ENCODE data around the gene BPTF.
"Not testable (repeated sequence)": the region's sequence is repeated elsewhere in the genome, so short reads cannot be mapped to it uniquely, and the experiment has no call there.

The BPTF gene

GRCh38 chr17:67831268-67831667 is 6.0 kb downstream of the BPTF start:
- Histone ChIP-seq H3K27ac (no peak overlapping the region), H3K4me3 (no peak overlapping the region)

DNA sequence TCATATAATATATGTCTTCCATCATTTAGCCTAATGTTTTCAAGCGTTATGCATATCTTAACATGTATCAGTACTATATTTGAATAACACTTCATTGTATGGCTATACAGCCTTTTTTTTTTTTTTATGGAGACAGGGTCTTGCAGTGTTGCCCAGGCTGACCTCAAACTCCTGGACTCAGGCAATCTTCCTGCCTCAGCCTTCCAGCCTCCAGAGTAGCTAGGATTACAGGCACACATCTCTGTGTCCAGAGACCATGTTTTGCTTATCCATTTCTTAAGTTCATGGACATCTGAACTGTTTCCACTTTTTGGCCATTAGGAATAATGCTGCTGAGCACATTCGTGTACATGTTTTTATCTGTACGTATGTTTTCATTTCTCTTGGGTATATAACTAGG is 7.8 kb downstream of the BPTF start:
- H3K4me3 ChIP-seq, result no peak overlapping the region
- H3K27ac ChIP-seq, result no peak overlapping the region

DNA sequence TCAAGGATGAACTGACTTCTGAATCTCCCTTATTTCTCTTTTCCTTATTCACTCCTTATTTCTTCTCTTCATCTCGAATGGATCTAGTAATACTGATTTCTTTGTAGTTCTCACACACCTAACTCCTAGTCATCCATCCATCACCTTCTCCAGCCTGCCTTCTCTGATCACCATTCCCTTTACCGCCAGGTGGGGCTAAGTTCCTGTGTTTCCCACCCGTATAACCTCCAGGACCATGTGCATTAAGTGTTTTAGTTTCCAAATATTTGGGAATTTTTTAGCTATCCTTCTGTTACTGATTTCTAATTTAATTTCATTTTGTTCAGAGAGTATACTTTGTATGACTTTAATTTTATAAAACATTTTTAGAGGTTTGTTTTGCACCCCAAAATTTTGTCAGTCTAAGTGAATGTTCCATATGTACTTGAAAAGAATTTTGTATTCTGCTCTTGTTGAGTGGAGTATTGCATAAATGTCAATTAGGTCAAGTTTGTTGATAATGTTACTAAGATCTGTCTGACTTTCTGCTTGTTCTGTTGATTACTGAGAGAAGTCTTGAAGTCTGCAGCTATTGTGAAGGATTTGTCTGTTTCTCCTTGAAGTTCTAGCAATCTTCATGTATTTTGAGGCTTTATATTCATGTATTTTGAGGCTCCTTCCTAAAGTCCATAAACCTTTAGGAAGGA is 8.8 kb downstream of the BPTF start:
- H3K4me3 ChIP-seq, result no peak overlapping the region
- no peak overlapping the region for H3K27ac ChIP-seq

DNA sequence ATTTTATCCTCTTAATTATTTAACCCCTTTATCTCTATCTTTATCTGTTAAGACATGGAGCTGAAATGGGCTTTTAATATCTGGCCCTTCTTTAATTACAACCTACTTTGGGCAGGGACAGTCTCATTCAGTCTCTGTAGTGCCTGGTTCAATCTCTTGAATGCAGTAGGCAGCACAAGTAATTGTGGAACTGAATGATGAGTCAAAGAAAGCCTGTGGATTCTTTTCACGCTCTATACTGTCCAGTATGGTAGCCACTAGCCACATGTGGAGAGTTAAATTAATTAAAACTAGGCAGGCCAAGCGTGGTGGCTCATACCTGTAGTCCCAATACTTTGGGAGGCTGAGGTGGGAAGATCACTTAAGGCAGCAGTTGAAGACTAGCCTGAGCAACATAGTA is 9.3 kb downstream of the BPTF start:
- Histone ChIP-seq H3K4me3 (no peak overlapping the region), H3K27ac (no peak overlapping the region)

GRCh38 chr17:67836205-67836987 is 11.1 kb downstream of the BPTF start:
- no peak overlapping the region for H3K4me3 ChIP-seq
- no peak overlapping the region for H3K27ac ChIP-seq

GRCh38 chr17:67837965-67838364 is 12.7 kb downstream of the BPTF start:
- H3K27ac ChIP-seq, result no peak overlapping the region

DNA sequence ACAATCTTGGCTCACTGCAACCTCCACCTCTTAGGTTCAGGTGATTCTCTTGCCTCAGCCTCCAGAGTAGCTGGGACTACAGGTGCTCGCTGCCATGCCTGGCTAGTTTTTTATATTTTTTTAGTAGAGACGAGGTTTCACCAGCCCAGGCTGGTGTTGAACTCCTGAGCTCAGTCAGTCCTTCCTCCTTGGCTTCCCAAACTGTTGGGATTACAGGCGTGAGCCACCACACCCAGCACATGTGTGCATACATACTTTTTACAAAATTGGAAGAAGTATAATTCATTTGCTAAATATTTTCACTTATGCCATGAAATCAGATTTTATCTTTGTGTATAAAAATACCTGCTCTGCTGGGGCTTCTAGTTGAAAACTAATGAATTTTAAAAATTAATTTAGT is 13.2 kb downstream of the BPTF start:
- no peak overlapping the region for H3K4me3 ChIP-seq
- H3K27ac ChIP-seq, result no peak overlapping the region

More at GRCh38 chr17:67837965-67838364, 12.7 kb downstream of the BPTF start:
- no peak overlapping the region for H3K4me3 ChIP-seq

- no peak overlapping the region for H3K27ac ChIP-seq
Observed at GRCh38 chr17:67841992-67842391, 16.7 kb downstream of the BPTF start.

DNA sequence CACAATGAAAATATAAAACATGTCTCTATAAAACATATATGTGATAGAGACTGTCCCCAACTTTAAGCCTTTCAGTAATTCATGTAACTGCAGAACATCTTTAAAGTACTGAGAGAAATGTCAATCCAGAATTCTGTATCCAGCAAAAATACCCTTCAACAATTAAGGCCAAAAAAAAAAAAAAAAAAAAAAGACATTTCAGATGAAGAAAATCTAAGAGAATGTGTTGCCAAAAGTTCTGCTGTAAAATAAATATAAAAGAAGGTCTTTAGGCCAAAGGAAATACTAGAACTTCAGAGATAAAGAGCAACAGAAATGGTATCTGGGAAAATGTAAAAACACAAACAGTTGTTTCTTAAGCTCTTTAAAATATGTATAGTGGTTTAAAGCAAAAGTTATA is 17.3 kb downstream of the BPTF start:
- H3K27ac ChIP-seq, result no peak overlapping the region
- no peak overlapping the region for H3K4me3 ChIP-seq

More at GRCh38 chr17:67841992-67842391, 16.7 kb downstream of the BPTF start:
- no peak overlapping the region for H3K4me3 ChIP-seq

GRCh38 chr17:67845374-67845773 is 20.1 kb downstream of the BPTF start:
- Histone ChIP-seq H3K4me3 (no peak overlapping the region), H3K27ac (no peak overlapping the region)

- H3K27ac ChIP-seq, result not testable (repeated sequence)
Observed at GRCh38 chr17:67848189-67848588, 22.9 kb downstream of the BPTF start.

GRCh38 chr17:67848846-67849245 is 23.5 kb downstream of the BPTF start:
- H3K27ac ChIP-seq, H3K4me3 ChIP-seq: not testable (repeated sequence)

More at GRCh38 chr17:67848189-67848588, 22.9 kb downstream of the BPTF start:
- H3K4me3 ChIP-seq, result not testable (repeated sequence)

GRCh38 chr17:67850991-67851631 is 25.8 kb downstream of the BPTF start:
- Histone ChIP-seq H3K4me3 (no peak overlapping the region), H3K27ac (no peak overlapping the region)

GRCh38 chr17:67853703-67854102 is 28.4 kb downstream of the BPTF start:
- Histone ChIP-seq H3K27ac (no peak overlapping the region), H3K4me3 (no peak overlapping the region)

GRCh38 chr17:67854378-67854777 is 29.1 kb downstream of the BPTF start:
- Histone ChIP-seq H3K4me3 (no peak overlapping the region), H3K27ac (no peak overlapping the region)

DNA sequence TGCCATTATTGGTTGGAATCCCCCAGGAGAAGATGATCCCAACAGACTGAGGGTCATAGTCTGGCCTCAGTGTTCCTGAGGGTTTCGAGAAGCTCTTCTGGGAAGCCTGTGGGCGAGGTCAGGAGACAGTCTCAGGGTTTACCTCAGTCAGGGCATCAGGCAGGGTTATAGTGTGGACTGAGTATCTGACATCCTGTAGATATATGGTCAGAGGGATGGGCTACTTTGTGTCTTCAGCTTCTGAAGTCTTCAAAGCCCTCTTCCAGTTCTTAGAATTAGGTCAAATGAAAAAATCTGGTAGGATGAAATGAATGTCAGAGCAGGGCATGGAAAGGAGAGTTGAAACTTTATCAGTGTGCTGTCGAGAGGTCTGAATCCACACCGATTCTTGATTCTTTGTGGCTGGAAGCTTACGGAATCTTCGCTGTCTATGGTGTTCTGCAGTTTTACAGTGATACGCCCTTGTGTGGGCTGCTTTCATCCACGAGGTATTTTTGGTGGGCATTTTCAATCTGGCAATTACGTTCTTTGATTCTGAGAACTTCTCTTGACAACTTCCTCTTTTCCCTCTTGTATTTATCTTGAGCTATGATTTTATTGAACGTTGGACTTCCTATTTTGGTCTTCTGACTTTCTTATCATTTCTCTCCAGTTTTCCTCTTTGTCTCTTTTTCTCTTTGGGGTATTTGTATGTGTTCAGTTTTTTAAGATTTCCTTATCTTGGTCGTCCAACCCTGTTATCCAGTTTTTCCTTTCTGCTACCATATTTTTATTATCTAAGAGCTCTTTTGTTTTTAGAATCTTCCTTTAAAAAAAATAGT is 30.4 kb downstream of the BPTF start:
- Histone ChIP-seq H3K4me3 (no peak overlapping the region), H3K27ac (peak overlapping the region in 1 of 21 experiments; percentile 17)

GRCh38 chr17:67856402-67856801 is 31.1 kb downstream of the BPTF start:
- H3K4me3 ChIP-seq, result not testable (repeated sequence)
- peak overlapping the region in 1 of 21 experiments; percentile 17 for H3K27ac ChIP-seq

DNA sequence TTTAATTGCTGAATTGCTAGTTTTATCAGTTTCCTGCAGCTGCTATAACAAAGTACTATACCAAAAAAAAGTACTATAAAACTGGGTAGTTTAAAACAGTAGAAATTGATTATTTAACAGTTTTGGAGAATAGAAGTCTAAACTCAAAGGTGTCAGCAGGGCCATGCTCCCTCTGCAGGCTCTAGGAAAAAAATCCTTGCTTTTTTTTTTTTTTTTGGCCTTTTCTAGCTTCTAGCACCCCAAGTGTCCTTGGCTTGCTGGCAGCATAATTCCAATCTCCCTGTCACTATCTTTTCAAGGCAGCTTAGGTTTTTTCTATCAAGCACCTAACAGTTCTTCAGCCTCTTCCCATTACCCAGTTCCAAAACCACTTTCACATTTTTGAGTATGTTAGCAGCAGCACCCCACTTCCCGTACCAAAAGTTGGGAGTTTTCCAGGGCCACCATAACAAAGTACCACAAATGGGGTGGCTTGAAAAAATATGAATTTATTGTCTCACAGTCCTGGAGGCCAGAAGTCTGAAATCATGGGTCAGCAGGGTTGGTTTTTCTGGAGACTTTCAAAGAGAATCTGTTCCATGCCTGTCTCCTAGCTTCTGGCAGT is 37.4 kb downstream of the BPTF start:
- no peak overlapping the region for H3K27ac ChIP-seq
- H3K4me3 ChIP-seq, result no peak overlapping the region

DNA sequence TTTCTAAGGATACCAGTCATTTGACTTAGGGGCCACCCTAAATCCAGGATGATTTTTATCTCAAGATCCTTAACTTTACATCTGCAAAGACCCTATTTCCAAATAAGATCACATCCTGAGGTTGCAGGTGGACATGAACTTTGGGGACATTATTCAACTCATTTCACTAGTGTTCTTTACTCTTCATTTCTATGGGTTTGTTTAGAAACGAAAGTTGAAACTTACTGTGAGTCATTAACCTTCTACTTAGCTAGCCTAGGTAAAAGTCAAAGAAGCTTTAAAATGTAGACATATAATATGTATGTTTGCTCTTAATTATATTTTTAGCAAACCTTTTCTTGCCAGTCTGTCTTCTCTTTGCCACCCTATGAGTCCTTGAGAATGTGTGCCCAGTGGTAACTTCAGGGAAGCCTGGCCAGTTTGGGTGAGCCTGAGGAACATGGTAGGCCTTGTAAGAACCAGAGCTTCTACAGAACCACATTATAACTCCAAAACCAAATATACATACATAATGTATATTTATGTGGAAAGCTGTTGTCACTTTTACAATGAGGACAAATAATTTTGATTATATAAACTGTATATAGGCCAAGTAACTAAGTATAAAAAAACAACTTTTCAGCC is 38.4 kb downstream of the BPTF start:
- no peak overlapping the region for H3K27ac ChIP-seq
- H3K4me3 ChIP-seq, result no peak overlapping the region
